NCI-H1930 (cell line): ENCODE measurements around the gene RNF157.

Experiments
- DNase-seq, 2 experiments: peaks; one replicate each; lab custom pipeline; 2025; lab: John Stamatoyannopoulos, UW

RNF157 gene

GRCh38 chr17:76123749-76124581 lies 116.3 kb downstream of the RNF157 start:
- DNase-seq, result no peak

- no peak for DNase-seq
Observed at GRCh38 chr17:76123191-76123499, 117.1 kb downstream of the RNF157 start.

- no peak for DNase-seq
Observed at GRCh38 chr17:76122431-76123190, 117.7 kb downstream of the RNF157 start.

- no peak for DNase-seq
Observed at GRCh38 chr17:76121932-76122430, 118.3 kb downstream of the RNF157 start.

GRCh38 chr17:76120658-76121008 lies 119.7 kb downstream of the RNF157 start:
- no peak for DNase-seq

- DNase-seq, result no peak
Observed at GRCh38 chr17:76119409-76120371, 120.6 kb downstream of the RNF157 start.

- DNase-seq, result no peak
Observed at GRCh38 chr17:76115138-76115754, 125.0 kb downstream of the RNF157 start.

- DNase-seq, result no peak
Observed at GRCh38 chr17:76111956-76112355, 128.3 kb downstream of the RNF157 start.

GRCh38 chr17:76107509-76107908 lies 132.8 kb downstream of the RNF157 start:
- DNase-seq, result peak in 1 of 2 experiments; percentile 37

- DNase-seq, result no peak
Observed at GRCh38 chr17:76106703-76107102, 133.6 kb downstream of the RNF157 start.

- no peak for DNase-seq
Observed at GRCh38 chr17:76104896-76105231, 135.4 kb downstream of the RNF157 start.

GRCh38 chr17:76104140-76104895 lies 136.0 kb downstream of the RNF157 start:
- no peak for DNase-seq

- peak; percentile 93 to 98 for DNase-seq
Observed at GRCh38 chr17:76103274-76104139, 136.8 kb downstream of the RNF157 start, which contains the start of gene EXOC7. EXOC7 (minus strand) TSS chr17:76103787; CDS start chr17:76103692, 95 bp downstream.

- DNase-seq, result no peak
Observed at GRCh38 chr17:76102944-76103273, 137.4 kb downstream of the RNF157 start.

- DNase-seq, result no peak
Observed at GRCh38 chr17:76097716-76098295, 142.5 kb downstream of the RNF157 start.

- no peak for DNase-seq
Observed at GRCh38 chr17:76095943-76096342, 144.3 kb downstream of the RNF157 start.

GRCh38 chr17:76094046-76094445 lies 146.2 kb downstream of the RNF157 start:
- no peak for DNase-seq

- no peak for DNase-seq
Observed at GRCh38 chr17:76092526-76093413, 147.5 kb downstream of the RNF157 start.
